ENCODE data around the gene PFKFB3.
"Not testable (repeated sequence)": the region's sequence is repeated elsewhere in the genome, so short reads cannot be mapped to it uniquely, and the experiment has no call there.

Gene PFKFB3

DNA sequence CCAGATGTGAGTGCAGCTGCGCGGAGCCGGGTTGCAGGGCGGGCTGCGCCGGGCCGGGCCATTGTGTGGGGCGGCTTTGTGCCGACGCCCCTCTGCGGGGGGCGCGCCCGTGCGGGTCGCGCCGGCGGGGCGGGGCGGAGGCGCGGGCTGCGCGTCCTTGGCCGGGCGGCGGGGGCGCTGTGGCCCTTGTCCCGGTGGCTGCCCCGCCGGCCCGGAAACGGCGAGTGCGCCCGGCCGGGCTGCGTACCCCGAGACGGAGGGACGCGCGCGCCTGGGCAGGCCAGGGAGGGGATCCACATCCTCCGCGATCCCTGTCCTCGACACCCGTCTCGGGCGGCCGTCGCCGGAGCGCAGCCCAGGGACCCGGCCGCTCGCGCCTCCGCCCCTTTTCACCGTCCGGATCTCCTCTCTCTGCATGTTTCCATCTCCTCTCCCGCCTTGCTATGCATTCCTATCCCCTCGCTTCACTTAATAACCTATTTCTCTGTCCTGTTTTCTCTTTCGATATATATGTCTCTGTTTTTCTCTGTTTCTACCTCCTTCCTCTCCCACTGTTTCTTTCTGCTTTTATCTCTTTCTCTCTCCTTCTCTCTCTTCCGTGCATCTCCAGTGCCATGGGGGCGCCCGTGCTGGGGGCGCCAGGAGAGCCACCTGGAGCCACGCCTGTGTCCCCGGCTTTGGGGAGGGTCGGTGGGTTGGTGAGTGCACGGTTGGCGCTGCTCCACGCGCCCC lies 765 bp downstream of the PFKFB3 start:
- peak; percentile 80 for DNase-seq

DNA sequence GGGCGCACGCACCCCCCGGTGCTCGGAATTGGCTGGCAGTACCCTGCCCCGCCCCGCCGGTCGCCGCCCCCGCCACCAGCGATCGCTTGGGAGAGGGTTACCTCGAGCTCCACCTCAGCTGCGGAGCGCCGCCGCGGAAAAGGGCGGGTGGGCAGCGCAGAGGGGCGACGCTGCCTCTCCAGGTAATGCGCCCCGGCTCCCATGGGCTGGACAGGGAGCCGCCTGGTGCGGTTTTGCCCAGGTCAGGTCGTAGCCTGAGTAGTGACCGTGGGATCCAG lies 1.3 kb downstream of the PFKFB3 start:
- no peak for DNase-seq

DNA sequence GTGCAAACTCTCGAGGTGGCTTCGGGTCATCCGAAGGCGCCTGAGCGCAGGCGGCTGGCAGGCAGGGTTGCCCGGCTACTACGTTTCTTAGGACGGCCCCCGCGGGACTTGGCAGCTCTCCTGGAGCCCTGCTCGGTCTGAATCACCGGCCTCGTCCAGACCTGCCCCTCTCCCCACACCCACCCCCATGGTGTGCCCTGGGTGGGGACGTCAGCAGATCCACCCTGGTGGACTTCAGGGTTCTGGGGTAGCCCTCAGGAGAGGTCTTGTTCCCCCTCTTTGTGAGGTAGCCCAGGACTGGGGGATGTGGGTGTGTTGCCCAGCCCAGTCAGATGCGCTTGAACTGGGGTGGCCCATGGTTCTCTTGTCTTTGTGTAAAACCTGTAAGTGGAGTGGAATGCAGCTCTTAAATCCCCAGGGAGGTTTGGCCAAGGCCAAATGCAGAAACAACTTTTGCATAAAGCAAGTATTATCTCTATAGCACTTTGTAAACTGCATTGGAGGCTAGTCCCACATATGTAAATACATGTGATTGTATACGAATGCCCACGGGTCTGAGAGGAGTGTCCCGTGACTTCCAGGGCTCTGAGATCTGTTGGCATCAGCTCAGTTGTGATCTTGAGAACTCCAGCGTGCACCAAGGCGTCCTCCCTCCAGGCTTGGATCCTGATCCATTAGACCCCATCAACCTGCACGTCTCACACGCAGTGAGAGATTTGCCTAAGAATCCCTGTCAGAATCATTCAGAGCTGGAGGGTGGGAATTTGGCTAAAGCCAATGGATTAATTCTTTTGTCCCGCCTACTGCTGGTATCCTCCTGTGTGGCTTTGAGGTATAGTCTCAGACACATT lies 1.8 kb downstream of the PFKFB3 start:
- peak; percentile 81 for DNase-seq

DNA sequence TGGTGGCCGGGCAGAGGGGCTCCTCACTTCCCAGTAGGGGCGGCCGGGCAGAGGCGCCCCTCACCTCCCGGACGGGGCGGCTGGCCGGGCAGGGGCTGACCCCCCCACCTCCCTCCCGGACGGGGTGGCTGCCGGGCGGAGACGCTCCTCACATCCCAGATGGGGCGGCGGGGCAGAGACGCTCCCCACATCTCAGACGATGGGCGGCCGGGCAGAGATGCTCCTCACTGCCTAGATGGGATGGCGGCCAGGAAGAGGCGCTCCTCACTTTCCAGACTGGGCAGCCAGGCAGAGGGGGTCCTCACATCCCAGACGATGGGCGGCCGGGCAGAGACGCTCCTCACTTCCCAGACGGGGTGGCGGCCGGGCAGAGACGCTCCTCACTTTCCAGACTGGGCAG lies 3.8 kb downstream of the PFKFB3 start:
- DNase-seq = not testable (repeated sequence)

DNA sequence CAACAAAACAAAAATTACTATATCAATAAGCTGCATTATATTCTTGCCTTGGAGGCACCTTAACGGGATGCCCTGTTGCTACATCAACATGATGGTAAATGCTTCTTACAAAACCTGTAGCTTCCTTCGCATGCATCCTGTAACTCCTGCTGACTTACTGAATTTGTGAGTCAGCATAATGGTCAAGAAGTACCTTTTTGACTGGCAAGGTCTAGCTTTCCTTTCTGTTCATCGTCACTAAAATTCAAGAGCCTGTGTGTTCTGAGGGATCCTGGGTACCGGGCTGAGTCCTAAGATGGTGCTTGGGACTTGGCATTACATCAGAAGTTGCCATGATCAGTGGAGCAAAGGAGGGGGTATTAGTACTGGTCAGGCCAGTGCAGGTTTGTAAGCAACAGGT lies 4.9 kb downstream of the PFKFB3 start:
- DNase-seq = no peak

DNA sequence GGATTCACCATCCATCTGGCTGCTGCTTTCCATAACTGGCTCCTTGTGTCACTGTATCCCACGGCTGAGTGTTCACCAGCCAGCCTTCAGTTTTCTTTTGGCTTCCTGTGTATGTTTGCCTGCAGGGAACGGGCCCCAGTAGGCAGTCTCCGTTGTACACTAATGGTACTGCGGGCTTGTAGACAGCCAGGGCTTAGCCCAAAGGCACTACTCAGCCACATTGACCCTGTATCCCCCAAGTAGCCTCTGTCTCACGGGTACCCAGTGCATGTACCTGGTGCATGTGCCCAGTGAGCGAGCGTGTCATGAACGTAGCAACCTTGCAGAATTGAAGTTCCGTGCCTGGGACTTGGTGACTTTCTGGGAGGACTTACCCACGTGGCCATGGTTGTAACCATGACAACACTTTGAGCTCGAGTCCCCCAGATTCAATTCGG lies 6.1 kb downstream of the PFKFB3 start:
- peak; percentile 9 for DNase-seq

DNA sequence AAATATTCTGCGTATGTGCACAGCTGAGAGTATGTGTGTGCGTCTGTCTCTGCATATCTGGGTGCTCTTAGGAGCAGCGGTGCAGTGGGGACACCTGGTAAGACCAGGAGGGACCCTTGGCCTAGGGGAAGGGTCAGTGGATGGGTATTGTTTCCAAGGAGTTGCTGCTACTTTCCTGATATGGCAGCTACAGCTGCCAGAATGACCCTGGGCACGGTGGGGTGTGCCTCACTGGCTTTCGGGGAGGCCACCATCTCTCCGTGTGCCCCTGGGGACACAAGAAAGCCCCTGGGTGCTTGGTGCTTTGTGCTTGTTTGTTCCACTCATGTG lies 8.6 kb downstream of the PFKFB3 start:
- no peak for DNase-seq

DNA sequence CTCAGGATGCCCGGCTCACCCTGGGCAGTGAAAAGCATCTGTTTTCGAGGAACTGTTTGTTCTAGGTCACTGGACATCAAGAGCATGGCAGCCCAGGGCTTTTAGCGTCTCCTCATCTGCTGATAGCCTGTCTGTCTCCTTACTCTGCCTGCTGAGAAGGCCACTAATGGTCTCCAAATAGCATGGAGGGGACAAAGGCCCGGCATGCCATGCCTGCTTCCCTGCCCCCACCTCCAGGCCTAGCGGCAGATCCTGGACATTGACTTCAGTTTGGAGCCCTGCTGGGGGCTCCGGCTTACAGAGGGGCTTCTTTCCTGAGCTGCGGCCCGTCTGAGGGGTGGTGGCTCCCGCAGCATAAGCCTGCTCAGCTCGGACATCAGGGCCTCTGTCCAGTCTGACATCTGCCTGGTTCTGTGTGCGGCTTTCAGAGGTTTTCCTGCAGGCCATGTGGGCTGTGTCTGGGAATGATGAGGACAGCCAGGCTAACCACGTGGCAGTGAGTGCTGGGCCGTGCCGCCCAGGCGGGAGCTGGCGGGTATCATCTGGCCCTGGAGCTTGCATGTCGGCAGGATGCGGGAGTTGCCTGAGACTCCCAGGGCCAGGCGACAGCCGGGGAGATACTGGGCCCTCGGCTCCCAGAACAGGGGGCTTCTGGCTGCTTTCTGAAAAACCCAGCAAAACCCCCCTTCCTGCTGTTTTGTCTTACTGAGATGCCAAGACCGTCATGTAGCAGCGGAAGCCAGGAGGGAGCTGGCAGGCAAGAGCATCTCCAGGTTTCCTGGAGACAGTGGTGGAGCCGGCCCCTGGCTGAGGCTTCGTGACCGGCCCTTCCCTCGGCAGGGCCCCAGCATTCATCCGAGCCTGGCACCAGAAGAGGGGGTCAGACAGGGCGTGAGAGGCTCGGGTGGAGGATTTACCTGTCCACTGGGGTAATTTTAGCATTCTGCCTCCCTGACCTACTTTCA lies 9.2 kb downstream of the PFKFB3 start:
- DNase-seq = peak; percentile 34

DNA sequence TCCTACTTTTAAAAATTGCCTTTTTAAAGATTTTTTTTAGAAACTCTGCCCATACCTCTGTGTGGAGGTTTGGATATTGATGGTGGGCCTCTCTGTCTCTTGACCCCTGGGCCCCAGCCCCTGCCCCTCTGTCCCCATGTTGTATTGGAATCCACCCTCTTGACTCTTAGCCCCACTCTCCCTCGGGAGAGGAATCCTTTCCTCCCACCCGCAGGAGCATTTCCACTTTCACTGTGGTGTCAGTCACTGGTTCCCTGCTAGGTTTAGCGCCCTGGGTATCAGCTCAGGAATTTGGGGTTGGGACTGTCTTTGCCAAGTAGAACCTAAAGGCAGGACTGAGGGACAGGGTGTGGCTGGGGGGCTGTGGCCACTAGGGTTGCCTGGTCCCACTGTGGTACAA lies 10.1 kb downstream of the PFKFB3 start:
- DNase-seq = no peak

DNA sequence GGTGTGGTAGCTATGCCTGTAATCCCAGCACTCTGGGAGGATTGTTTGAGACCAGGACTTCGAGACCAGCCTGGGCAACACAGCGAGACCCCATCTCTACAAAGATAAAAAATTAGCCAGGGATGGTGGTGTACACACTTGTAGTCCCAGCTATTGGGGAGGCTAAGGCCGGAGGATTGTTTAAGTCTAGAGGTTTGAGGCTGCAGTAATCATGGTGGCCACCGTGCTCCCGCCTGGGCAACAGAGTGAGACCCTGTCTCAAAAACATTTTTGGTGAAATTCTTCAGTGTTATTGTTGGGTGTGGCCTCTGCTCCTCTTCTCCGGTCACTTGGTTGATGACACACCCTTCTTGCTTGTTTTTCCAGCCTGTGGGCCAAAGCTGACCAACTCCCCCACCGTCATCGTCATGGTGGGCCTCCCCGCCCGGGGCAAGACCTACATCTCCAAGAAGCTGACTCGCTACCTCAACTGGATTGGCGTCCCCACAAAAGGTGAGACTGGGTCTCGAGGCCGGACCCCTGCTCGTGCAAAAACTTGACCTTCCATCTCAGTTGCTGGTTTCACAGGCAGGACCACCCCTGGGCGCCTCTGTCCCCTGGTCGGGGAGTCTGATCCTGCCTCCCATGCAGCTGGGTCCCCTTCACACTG lies 10.6 kb downstream of the PFKFB3 start:
- DNase-seq = no peak

DNA sequence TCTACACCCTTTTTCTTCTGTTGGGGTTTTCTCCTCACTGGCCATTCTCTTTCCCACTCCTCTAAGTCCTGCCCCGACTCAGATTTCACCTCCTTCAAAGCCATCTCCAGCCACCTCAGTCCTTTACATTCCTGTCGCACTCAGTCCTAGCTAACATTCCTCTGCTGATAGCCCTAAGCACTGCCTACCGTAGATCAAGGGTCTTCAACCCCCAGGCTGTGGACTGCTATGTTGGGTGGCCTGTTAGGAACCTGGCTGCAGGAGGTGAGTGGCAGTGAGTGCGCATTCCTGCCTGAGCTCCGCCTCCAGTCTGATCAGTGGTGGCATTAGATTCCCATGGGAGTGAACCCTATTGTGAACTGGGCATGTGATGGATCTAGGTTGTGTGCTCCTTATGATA lies 11.2 kb downstream of the PFKFB3 start:
- no peak for DNase-seq

DNA sequence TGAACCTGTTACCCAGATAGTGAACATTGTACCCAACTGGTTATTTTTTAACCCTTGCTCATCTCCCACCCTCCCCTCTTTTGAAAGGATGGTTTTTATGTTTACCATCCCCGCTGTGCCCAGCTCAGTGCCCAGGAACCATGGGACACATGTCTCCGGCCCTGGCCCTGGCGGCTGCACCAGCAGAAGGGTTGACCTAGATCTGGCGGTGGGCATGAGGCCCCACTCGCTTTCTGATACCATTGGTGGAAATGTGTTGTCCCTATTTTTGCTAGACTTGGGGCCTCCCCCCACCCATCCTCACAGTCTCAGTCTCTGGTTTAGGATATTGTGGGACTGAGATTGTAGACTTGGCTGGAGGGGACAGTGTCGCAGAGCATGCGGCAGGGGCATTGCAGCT lies 11.9 kb downstream of the PFKFB3 start:
- no peak for DNase-seq

DNA sequence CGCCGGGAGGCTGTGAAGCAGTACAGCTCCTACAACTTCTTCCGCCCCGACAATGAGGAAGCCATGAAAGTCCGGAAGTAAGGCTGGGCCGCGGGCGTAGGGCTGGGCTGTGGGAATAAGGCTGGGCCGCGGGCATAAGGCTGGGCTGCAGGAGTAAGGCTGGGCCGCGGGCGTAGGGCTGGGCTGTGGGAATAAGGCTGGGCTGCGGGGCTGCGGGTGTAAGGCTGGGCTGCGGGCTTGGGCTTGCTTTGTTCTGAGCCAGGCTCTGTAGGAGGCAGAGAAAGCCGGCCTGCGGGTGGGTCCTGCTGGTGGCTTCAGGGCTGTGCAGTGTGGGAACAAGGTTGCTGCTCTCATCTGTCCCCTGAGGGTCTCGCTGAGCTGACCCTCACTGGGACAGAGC lies 12.5 kb downstream of the PFKFB3 start:
- DNase-seq = no peak

DNA sequence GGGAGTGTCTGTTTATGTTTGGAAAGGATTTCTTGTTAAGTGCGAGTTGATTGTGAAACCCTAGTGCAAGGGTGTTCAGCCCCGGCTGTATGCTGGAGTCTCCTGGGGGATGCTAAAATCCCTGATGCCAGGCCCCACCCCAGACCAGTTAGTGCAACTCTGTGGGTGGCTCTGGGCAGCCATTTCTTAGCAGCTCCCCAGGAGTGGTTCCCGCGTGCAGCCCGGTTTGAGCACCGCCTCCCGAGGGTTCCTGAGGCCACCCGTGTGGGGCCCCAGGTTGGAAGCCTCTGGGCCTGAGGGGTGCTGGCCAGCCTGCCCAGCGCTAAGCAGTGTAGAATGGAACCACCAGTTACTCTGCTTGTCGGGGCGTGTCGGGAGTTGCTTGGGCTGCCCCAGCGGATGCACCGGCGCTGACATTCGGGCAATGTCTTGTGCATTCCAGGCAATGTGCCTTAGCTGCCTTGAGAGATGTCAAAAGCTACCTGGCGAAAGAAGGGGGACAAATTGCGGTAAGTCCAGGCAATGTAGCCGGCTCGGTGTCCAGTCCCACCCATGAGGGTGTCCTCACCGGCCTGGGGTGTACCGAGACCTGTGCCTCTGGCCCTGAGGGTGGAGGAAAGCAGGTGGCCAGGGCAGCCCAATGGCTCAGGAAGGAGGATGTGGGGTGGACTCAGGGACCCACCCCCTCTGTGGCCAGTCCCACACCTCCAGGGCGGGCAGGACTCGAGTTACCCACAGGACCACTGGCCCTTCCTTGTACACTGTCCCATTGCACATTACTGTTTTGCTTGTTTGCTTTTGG lies 13.2 kb downstream of the PFKFB3 start:
- no peak for DNase-seq

DNA sequence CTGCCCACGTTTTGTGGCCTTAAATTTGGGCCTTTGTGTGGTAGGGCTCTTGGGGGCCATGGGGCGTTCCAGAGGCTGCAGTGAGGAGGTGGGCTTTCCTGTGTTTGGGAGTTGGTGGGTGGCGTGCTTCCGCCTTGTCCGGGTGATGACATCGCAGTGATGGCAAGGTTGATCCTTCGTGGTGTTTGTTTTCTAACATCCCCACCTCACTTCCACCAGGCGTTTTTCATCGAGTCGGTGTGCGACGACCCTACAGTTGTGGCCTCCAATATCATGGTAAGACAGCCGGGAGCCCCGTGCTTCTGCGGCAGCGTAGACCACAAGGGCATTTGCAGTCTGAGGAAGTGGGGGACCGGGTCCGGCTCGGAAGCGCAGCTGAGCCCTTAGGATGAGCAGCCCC lies 14.2 kb downstream of the PFKFB3 start:
- DNase-seq = no peak

DNA sequence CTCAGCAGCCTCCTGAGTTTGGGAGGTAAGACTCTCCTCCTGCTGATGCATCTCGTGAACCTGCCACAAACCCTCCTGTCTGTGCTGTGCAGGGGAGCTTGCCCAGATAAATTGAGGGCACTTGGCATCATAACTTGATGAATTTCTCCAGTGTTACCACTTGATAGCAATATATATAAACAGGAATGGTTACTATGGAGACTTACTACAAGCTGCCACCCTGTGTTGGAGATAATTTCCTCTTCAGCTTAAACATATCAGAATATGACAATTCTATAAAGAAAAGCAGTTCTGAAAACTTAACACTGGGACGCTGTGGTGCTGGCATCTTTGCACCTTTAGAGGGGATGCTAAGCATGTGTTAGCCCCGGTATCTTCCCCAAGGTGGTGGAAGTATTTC lies 14.9 kb downstream of the PFKFB3 start:
- no peak for DNase-seq

DNA sequence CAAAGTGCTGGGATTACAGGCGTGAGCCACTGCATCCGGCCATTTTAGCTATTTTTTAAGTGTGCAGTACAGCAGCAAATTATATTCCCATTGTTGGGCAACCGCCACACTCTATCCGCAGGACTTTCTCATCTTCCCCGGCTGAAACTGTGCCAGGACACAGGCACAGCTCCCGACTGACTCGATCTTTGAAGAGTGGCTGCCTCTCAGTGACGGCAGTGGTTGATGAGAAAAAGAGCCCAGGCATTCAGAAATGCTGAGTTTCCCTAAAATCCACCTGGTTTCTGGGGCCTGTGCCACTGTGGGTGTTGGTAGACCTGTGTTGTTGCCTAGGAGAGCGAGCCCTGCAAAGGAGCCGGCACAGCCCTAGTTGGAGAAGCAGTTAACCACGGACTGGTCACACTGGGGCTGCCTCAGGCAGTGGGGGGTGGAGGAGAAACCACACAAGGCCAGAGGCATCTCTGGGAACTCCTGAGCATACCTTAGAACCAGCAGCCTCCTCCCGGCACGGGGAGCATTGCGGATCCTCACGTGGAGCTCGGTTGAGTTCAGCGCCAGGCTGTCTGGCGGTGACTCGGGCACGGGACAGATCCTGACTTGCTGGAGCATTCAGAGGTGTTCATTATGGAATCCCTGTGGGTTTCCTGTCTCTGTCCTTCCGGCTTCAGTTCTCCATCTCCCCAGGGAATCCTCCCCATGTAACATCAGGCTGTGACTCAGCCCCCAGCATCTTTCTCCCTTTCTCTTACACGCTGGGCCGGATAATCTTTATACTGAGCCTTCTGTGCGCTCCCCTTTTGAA lies 16.2 kb downstream of the PFKFB3 start:
- DNase-seq = peak; percentile 93

DNA sequence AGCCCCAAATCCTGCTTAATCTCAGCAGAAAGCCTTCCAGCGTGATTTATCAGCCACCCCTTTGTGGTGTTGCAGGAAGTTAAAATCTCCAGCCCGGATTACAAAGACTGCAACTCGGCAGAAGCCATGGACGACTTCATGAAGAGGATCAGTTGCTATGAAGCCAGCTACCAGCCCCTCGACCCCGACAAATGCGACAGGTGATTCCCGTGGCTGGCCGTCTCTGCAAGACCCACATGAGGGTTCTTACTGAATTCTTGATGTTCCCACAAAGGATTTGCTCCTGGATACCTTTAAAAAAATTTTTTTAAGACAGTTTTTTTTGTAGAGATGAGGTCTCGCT lies 16.7 kb downstream of the PFKFB3 start:
- no peak for DNase-seq

DNA sequence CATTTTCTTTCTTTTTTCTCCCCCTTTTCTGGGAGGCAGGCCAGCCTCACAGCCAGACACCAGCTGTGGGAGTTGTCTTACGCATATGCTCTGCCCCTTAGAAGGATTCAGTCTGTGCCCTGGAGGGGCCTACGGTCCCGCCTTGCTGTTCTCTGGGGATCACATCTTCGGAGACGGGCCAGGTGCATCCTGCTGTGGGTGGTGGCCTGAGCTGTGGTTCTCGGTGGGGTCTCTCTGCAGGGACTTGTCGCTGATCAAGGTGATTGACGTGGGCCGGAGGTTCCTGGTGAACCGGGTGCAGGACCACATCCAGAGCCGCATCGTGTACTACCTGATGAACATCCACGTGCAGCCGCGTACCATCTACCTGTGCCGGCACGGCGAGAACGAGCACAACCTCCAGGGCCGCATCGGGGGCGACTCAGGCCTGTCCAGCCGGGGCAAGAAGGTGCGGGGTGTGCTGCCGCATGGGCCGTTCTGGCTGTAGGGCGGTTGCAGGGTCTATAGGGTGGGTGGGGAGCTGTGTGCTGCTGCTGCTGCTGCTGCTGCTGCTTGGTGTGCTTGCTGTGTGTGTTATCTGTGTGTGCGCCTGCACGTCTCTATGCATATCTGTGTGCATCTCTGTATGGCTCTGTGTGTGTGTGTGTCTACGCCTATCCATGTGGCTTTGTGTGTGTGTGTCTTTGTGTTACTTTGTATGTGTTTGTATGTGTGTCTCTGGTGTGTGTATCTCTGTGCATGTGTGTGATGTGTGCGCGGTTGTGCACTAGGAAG lies 17.9 kb downstream of the PFKFB3 start:
- DNase-seq = no peak

DNA sequence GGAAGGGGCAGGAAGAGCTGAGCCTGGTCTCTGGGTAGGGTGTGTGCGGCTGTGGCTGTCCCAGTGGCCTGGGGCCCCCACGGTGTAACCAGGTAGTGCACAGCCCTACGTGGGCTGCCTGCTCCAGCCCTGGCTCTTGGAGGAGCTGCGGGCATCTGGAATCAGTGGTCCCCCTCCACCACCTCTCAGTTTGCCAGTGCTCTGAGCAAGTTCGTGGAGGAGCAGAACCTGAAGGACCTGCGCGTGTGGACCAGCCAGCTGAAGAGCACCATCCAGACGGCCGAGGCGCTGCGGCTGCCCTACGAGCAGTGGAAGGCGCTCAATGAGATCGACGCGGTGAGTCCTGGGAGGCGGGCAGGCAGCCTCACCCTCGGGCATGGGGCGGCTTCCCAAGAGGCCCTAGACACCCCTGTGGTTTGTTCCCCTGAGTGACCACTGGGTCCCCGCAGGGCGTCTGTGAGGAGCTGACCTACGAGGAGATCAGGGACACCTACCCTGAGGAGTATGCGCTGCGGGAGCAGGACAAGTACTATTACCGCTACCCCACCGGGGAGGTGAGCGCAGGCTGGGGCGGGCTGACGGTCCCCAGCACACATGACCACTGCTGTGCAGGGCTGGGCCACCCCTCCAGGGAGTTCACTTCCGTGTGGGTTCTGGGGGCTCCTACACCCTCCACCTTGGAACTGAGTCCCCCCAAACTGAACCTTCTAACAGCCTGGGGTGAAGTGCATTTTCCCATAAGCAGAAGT lies 18.6 kb downstream of the PFKFB3 start:
- DNase-seq = no peak

Measured in fibroblast of skin of scalp (primary cell).